Activated T-helper 1 cell treated with Interleukin-2 at 50 U/mL for 16 hours (primary cell): ENCODE measurements around the gene MAMDC2.
"Not testable (repeated sequence)": the region's sequence is repeated elsewhere in the genome, so short reads cannot be mapped to it uniquely, and the experiment has no call there.

Experiments used
- DNase-seq: peaks from one replicate; pipeline ENCODE4 v3.0.0-alpha.2; 2020; ENCODE audit warnings: low read depth

Gene MAMDC2

GRCh38 chr9:70205366-70206020 lies 161.8 kb downstream of the MAMDC2 start:
- no peak for DNase-seq

- no peak for DNase-seq
Observed at GRCh38 chr9:70217029-70217428, 173.4 kb downstream of the MAMDC2 start.

GRCh38 chr9:70218767-70219166 lies 175.1 kb downstream of the MAMDC2 start:
- no peak for DNase-seq

- no peak for DNase-seq
Observed at GRCh38 chr9:70220216-70220615, 176.6 kb downstream of the MAMDC2 start.

GRCh38 chr9:70222354-70222753 lies 178.7 kb downstream of the MAMDC2 start:
- DNase-seq, result no peak

GRCh38 chr9:70228118-70228517 lies 184.5 kb downstream of the MAMDC2 start:
- no peak for DNase-seq

- DNase-seq, result no peak
Observed at GRCh38 chr9:70228611-70229010, 185.0 kb downstream of the MAMDC2 start.

- DNase-seq, result no peak
Observed at GRCh38 chr9:70229026-70229425, 185.4 kb downstream of the MAMDC2 start.

GRCh38 chr9:70229579-70229978 lies 185.9 kb downstream of the MAMDC2 start:
- no peak for DNase-seq

- DNase-seq, result no peak
Observed at GRCh38 chr9:70232476-70232875, 188.8 kb downstream of the MAMDC2 start.

- DNase-seq, result not testable (repeated sequence)
Observed at GRCh38 chr9:70234208-70234607, 190.6 kb downstream of the MAMDC2 start.

- DNase-seq, result not testable (repeated sequence)
Observed at GRCh38 chr9:70245952-70246351, 202.3 kb downstream of the MAMDC2 start.

GRCh38 chr9:70250221-70250620 lies 206.6 kb downstream of the MAMDC2 start:
- no peak for DNase-seq

- no peak for DNase-seq
Observed at GRCh38 chr9:70255486-70255885, 211.8 kb downstream of the MAMDC2 start.

GRCh38 chr9:70256123-70256551 lies 212.5 kb downstream of the MAMDC2 start:
- no peak for DNase-seq

- no peak for DNase-seq
Observed at GRCh38 chr9:70257502-70257901, 213.9 kb downstream of the MAMDC2 start.

- DNase-seq, result no peak
Observed at GRCh38 chr9:70257991-70258691, 214.5 kb downstream of the MAMDC2 start.

- peak; percentile 85 for DNase-seq
Observed at GRCh38 chr9:70258692-70259511, 215.3 kb downstream of the MAMDC2 start, which contains the start of gene SMC5. TSS of gene SMC5 (plus strand) at chr9:70258978. CDS start at chr9:70259079, 101 bp downstream.

GRCh38 chr9:70259512-70259802 lies 215.8 kb downstream of the MAMDC2 start:
- no peak for DNase-seq

- DNase-seq, result no peak
Observed at GRCh38 chr9:70260007-70260443, 216.4 kb downstream of the MAMDC2 start.

GRCh38 chr9:70260606-70261005 lies 217.0 kb downstream of the MAMDC2 start:
- DNase-seq, result no peak

- no peak for DNase-seq
Observed at GRCh38 chr9:70261131-70261870, 217.7 kb downstream of the MAMDC2 start.
